Hematopoietic multipotent progenitor cell treated with erythropoietin and hydrocortisone succinate and interleukin-3 and kit ligand, for 17 days (in vitro differentiated cells): ENCODE data around the gene LCP1.

Source experiments
- DNase-seq: peaks from one replicate; pipeline ENCODE4 v3.0.0-alpha.2; 2015; ENCODE audit warnings: low spot score

LCP1 gene

DNA sequence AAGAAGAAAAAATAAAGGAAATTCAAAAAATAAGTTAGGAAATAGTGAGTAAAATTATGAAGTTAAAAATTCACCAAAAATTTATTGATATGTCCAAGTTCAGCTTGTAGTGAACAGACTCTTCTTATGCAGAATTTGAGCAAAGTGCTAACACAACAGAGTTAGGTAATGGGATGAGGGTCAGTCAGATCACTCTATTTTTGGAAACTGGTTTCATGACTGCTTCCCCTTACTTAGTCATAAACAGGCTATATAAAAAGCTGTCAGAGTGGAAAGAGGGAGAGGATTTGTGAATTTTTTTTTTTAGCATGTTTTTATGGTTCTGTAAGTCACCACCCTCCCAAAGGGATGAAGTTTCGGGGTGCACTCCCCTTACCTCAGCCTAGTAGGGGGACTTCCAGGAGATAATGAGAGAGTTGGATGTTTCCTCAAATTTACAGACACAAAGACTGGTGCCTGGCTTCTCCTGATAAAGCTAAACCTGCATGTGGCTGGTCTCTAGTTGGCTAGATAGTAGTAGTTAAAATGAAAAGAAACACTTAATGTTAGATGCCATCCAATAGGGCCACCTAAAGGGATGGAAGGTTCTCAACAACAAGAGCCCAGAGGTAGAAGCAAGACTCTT lies 81.7 kb downstream of the LCP1 start:
- DNase-seq = no peak

DNA sequence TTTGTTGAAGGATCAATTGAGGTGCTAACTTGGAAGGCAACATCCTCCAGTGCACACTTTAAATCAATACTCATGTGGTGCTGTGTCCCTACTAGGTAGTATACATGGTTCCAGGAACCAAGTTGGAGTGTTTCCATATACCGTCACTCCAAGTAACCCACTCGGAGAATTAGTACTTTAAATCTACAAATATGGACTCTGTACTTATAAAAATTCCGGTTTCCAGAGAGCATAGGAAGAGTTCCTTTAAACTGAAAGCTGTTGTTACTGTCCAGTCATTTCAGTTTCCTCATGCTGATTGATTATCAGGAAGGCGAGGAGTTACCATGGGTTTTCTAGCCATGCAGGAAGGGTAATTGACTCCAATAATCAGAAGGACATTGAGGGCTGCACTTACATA lies 84.3 kb downstream of the LCP1 start:
- no peak for DNase-seq

DNA sequence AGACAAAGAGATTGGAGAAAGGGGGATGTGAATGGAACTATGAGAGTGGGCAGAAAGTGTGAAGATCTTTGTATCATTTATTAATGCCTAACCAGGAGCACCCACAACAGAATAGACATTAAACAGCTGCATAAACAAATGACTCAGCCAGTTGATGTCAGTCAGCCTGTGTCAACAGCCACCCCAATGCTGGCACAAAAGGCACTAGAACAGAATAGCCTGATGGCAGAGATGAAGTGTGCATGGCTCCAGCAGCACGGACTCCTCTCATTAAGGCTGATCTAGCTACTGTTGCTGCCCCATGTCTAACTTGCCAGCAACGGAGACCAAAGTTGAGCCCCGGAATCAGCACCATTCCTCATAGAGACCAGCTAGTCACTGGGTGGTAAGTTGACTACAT lies 85.0 kb downstream of the LCP1 start:
- no peak for DNase-seq

DNA sequence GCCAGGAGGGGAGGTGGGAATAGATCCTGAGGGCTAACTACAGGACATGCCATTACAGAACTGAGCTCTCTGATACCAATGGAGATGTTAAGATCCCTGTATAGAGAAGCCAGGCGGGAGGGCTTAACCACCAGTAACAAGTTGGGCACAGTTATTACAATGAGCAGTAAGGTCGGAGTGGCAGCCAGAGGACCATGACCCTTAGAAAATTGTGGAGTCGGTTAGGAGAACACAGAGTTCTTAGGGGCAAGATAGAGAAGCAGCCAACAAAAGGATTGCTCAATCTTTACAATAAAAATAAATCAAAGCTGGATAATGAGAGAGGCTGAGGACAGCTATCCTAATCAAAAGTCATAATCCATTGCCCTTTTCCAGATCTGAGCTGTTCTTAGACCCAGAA lies 87.5 kb downstream of the LCP1 start:
- no peak for DNase-seq

DNA sequence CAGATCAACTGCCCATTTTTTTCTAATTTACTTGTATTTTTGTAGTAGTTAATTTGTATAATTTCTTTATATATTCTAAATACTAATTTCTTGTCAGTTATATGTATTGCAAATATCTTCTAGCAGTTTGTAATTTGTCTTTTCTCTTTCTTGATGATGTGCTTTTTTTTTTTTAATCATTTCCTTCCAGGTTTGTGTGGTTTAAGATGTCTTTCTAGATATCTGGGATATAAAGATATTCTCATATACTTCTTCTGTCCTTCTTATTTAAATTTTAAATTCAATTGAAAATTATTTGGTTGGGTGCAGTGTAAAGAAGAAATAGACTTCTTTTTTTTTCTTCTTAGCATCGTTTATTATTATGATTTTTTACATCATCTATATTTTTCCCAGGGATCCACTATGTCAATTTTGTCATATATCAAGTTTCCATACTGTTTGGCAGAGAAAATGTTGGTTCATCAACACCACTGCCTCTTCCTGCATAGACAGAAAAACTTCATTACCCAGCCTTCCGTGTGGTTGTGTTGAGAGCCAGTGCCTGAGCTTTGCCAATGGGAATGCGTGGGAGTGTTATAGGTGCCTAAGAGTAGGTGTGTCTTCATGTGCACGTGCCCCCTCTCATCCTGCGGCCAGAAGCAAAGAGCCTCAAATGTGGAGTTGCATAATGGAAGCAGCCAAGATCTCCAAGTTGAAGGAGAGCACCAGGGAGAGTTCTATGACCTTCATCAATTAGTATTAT lies 93.0 kb downstream of the LCP1 start:
- no peak for DNase-seq

DNA sequence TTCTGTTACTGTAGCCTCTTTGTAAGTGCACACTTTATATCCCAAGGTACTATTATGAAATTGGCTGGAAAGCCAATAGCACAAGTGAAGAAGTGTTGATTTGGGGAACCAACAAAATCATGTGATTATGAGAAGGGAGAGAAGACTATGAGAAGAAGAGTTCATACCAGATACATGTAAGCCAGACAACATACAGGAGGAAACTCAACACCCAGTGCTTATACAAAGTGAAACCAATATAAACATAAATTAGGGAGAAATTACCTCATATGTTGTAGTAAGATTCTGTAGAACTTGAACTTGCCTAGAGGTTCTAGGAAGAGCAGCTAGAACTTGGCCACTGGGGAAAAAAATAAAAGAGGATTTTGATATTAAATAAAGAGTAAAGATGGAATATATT lies 94.5 kb downstream of the LCP1 start:
- no peak for DNase-seq

DNA sequence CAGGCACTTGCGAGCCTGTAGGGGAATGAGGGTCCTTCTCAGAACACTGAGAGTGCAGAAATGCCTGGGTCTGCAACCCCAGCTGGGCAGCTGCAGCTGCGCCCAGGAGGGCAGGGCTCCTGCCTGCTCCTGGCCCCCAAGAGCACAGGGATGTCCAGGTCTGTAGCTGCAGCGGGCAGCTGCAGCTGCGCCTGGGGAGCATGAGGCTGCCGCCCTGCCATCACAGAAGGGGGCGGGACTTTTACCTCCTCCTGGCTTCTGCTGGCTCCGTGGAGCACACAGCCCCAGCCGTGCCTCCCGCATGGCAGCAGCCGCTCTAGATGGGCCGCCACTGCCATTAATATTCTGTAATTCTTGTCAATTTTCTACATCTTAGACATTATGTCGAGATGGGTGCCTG lies 95.0 kb downstream of the LCP1 start:
- no peak for DNase-seq

DNA sequence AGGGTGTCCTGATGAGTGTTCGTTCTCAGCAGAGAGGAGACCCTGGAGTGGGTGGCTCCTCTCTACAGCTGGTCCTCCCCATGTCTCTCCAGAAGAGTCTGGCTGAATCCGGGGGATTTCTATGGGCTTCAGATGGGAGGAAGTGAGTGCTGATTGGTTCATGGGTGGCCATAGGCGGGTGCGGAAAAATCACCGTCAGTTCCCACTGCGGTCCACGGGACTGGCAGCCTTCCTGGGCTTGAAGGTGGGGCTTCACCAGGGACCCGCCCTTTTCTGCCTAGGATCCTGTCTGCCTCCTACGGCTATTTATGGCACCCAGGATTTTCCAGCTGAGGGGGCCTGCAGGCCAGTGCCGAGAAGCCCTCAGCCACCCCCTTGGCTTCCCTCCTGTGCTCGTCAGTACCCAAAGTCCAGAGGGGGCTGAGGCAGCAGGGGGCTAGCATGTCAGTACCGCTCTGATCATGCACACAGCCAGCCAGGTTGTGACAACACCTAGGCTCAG lies 95.5 kb downstream of the LCP1 start:
- no peak for DNase-seq

DNA sequence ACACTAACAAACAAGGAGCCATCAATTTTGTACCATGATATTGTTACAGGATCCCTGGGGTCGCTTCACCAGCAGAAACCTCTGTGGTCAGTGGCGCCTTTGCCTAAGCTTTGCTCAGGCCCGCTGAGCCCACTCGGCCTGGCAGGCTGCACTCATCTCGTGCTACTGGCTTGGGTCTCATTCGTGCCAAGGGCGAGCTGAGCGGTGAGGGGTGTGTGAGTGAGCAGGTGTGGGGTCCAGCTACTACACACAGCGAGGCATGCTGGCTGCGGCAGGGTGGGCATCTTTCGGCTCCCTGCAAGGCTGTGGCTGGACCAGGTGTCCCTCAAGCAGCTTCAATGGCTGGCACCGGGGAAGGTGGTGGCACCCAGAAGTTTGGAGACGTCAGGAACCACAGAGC lies 96.2 kb downstream of the LCP1 start:
- DNase-seq = no peak

DNA sequence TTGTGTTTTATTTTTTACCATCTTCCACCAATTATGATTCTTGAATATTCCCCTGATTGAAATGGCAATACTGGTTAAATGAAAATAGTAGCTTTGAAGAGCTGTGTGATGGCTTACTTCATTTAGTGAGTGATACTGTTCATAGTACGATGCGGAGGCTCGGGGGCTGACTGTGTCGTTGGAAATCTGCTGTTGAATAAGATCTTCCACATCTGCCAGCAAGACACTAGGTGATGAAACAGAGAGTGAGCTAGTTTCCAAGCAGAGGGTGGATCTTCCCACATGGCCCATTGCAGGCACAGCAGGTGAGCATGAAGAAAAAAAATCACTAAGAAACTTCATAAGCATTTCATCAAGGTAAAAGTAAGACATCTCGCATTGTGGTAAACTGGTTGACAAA lies 99.7 kb downstream of the LCP1 start:
- no peak for DNase-seq

DNA sequence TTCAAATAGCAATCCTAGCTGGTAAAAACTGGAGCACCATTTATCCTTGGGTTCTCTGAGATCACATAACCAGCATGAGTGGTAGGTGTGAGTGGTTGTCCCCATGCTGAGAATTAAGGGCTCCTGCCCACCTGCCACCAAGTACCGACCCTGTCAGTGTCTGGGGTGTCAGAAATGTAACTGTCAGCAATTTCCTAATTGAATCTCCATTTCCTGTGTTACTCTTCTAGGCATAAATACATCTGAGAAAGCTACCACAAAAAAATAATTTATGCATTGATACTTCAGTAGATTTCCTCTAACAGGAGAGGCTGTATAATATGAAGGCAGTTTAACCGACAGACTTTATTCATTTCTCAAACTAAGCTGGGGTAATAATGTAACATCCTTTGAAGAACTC lies 102.2 kb downstream of the LCP1 start:
- no peak for DNase-seq

DNA sequence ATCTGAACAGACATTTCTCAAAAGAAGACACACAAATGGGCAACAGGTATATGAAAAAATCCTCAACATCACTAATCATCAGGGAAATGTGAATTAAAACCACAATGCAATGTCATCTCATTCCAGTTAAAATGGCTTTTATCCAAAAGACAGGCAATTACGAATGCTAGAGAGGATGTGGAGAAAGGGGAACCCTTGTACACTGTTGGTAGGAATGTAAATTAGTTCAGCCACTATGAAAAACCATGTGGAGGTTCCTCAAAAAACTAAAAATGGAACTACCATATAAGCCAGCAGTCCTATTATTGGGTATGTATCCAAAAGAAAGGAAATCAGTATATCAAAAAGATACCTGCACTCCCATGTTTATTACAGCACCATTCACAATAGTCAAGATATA lies 104.7 kb downstream of the LCP1 start:
- DNase-seq = no peak

DNA sequence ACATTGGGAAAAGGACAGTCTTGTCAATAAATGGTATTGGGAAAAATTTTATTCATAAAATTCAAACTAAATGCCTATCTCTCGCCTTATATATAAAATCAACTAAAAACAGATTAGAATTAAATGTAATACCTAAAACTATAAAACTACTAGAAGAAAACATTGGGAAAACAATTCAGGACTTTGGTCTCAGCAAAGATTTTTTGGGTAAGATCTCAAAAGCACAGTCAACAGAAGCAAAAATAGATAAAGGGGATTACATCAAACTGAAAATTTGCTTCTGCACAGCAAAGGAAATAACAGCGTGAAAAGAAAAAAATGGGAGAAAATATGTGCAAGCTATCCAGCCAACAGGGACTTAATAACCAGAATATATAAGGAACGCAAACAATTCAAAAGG lies 105.2 kb downstream of the LCP1 start:
- DNase-seq = no peak
